H1 (cell line): Measurements from ENCODE around the gene TPP2. TPM values are rescaled to one million over a fixed set of nuclear protein-coding genes. Genes with fewer than 3 reads are reported as not detected.

ENCODE experiments used
- CTCF ChIA-PET: fragments of 300-600 bp; sonication (Branson Sonifier 250); formaldehyde crosslinking; loops from one replicate; lab custom pipeline; 2021; ENCODE audit not compliant: partially characterized antibody; lab: Charles Lee
- POLR2A ChIA-PET: fragments of 300-600 bp; sonication (Branson Sonifier 250); formaldehyde crosslinking; loops from one replicate; lab custom pipeline; 2021; ENCODE audit warnings: inconsistent platforms; ENCODE audit not compliant: partially characterized antibody; lab: Charles Lee
- DNase-seq, 2 experiments: peaks; one replicate each; pipeline versions ENCODE4 v3.0.0 to v3.0.0-alpha.2; 2010 to 2022; ENCODE audit warnings: low spot score in 2 of 2, low read depth in 1 of 2, mixed read lengths in 1 of 2
- FAIRE-seq: peaks from 2 replicates; lab custom pipeline; 2011; peaks lifted over from hg19 to GRCh38; lab: Jason Lieb, UNC
- H2AFZ ChIP-seq: 2 replicates; pipeline ENCODE4 v1.8.1; 2012; ENCODE audit warnings: low read length, inconsistent platforms
- H2AK5ac ChIP-seq: 2 replicates; pipeline ENCODE4 v1.6.1; 2013; ENCODE audit warnings: low read depth, low read length
- H2BK120ac ChIP-seq: replicated peaks from 2 replicates; pipeline ENCODE3; 2013; ENCODE audit warnings: low read depth, low read length, inconsistent platforms
- H2BK12ac ChIP-seq: 2 replicates; pipeline ENCODE4 v1.6.1; 2013; ENCODE audit warnings: low read depth, low read length
- H2BK15ac ChIP-seq: 2 replicates; pipeline ENCODE4 v1.6.1; 2013; ENCODE audit warnings: low read length
- H2BK20ac ChIP-seq: 2 replicates; pipeline ENCODE4 v1.6.1; 2013; ENCODE audit warnings: low read length
- H2BK5ac ChIP-seq: 2 replicates; pipeline ENCODE4 v1.6.1; 2013; ENCODE audit warnings: low read depth, low read length
- H3K14ac ChIP-seq: 2 replicates; pipeline ENCODE4 v1.6.1; 2013; ENCODE audit warnings: inconsistent platforms; ENCODE audit not compliant: insufficient read length
- H3K18ac ChIP-seq: 2 replicates; pipeline ENCODE4 v1.6.1; 2013; ENCODE audit warnings: low read length; ENCODE audit errors: extremely low read depth
- H3K23ac ChIP-seq: 2 replicates; pipeline ENCODE4 v1.6.1; 2013; ENCODE audit warnings: inconsistent platforms; ENCODE audit not compliant: insufficient read length
- H3K23me2 ChIP-seq: 2 replicates; pipeline ENCODE4 v1.6.1; 2013; ENCODE audit warnings: low read depth, low read length
- H3K27ac ChIP-seq: 2 replicates; pipeline ENCODE4 v1.6.1; 2011; ENCODE audit warnings: low read depth, low read length, inconsistent platforms
- H3K27me3 ChIP-seq, 4 experiments: replicated peaks in 1 of 4; 1 replicate in 1 of 4; 2 replicates in 3 of 4; pipeline versions ENCODE4 v1.6.1 to v1.8.1; 2011 to 2013; ENCODE audit warnings: low read length in 3 of 4, mild to moderate bottlenecking in 3 of 4, inconsistent platforms in 2 of 4, mixed read lengths in 2 of 4, moderate library complexity in 1 of 4; ENCODE audit not compliant: control insufficient read depth in 3 of 4, insufficient read depth in 3 of 4; ENCODE audit errors: extremely low read depth in 1 of 4
- H3K36me3 ChIP-seq, 4 experiments: 2 replicates each; pipeline versions ENCODE4 v1.6.1 to v1.8.1; 2011 to 2013; ENCODE audit warnings: mild to moderate bottlenecking in 4 of 4, low read length in 3 of 4, moderate library complexity in 2 of 4, control low read depth in 1 of 4, inconsistent platforms in 1 of 4; ENCODE audit not compliant: insufficient read depth in 4 of 4, control insufficient read depth in 2 of 4
- H3K4ac ChIP-seq: replicated peaks from 2 replicates; pipeline ENCODE3; 2013; ENCODE audit warnings: low read length, low read depth, mixed read lengths, inconsistent platforms; ENCODE audit not compliant: insufficient read length
- H3K4me1 ChIP-seq, 4 experiments: replicated peaks in 1 of 4; 1 replicate in 1 of 4; 2 replicates in 3 of 4; pipeline versions ENCODE4 v1.6.1 to v1.8.1; 2011 to 2013; ENCODE audit warnings: low read length in 3 of 4, inconsistent platforms in 2 of 4, mixed read lengths in 1 of 4; ENCODE audit not compliant: insufficient read depth in 4 of 4, control insufficient read depth in 3 of 4
- H3K4me2 ChIP-seq, 2 experiments: 2 replicates each; pipeline versions ENCODE4 v1.6.1 to v1.8.1; 2011 to 2013; ENCODE audit warnings: low read depth in 2 of 2, low read length in 2 of 2, control low read depth in 1 of 2, inconsistent platforms in 1 of 2, mild to moderate bottlenecking in 1 of 2; ENCODE audit not compliant: insufficient read depth in 1 of 2
- H3K4me3 ChIP-seq, 4 experiments: fragments of 200-600, 300-600 bp in 1 of 4; sonication (generic), shearing (Covaris generic), sonication (Bioruptor Twin) in 1 of 4; 2 replicates each; pipeline versions ENCODE4 v1.5.1 to v1.8.1; 2011 to 2016; ENCODE audit warnings: low read length in 4 of 4, low read depth in 3 of 4, control low read depth in 2 of 4, inconsistent platforms in 2 of 4, mild to moderate bottlenecking in 2 of 4, mixed read lengths in 1 of 4, moderate library complexity in 1 of 4; ENCODE audit not compliant: insufficient read depth in 2 of 4; ENCODE audit errors: extremely low read depth in 1 of 4
- H3K56ac ChIP-seq: replicated peaks from 2 replicates; pipeline ENCODE3; 2013; ENCODE audit warnings: low read depth, mild to moderate bottlenecking, mixed read lengths, low read length, inconsistent platforms; ENCODE audit not compliant: insufficient read length
- H3K79me1 ChIP-seq: 2 replicates; pipeline ENCODE4 v1.6.1; 2013; ENCODE audit warnings: low read depth, low read length, control low read depth
- H3K79me2 ChIP-seq, 2 experiments: 2 replicates each; pipeline versions ENCODE4 v1.6.1 to v1.8.1; 2012 to 2013; ENCODE audit warnings: low read length in 2 of 2, mild to moderate bottlenecking in 2 of 2, inconsistent platforms in 1 of 2; ENCODE audit not compliant: insufficient read depth in 2 of 2, control insufficient read depth in 1 of 2
- H3K9ac ChIP-seq, 4 experiments: replicated peaks in 1 of 4; 1 replicate in 1 of 4; 2 replicates in 3 of 4; pipeline versions ENCODE4 v1.6.1 to v1.8.1; 2011 to 2013; ENCODE audit warnings: low read depth in 3 of 4, low read length in 3 of 4, control low read depth in 2 of 4, mild to moderate bottlenecking in 2 of 4, moderate library complexity in 2 of 4, inconsistent platforms in 1 of 4; ENCODE audit errors: extremely low read depth in 1 of 4
- H3K9me3 ChIP-seq, 2 experiments: 2 replicates each; pipeline versions ENCODE4 v1.6.1 to v1.8.1; 2012 to 2013; ENCODE audit warnings: mild to moderate bottlenecking in 2 of 2, moderate library complexity in 2 of 2, control low read depth in 1 of 2, inconsistent platforms in 1 of 2, low read depth in 1 of 2, low read length in 1 of 2, mixed read lengths in 1 of 2; ENCODE audit not compliant: insufficient read depth in 2 of 2
- H4K20me1 ChIP-seq, 2 experiments: replicated peaks in 1 of 2; 2 replicates each; pipeline versions ENCODE3 to v1.8.1; 2011 to 2013; ENCODE audit warnings: inconsistent platforms in 2 of 2, low read length in 2 of 2, mild to moderate bottlenecking in 1 of 2; ENCODE audit not compliant: insufficient read depth in 2 of 2, control insufficient read depth in 1 of 2
- H4K5ac ChIP-seq: 2 replicates; pipeline ENCODE4 v1.6.1; 2013; ENCODE audit warnings: low read length, low read depth, mixed read lengths, inconsistent platforms; ENCODE audit not compliant: insufficient read length
- H4K8ac ChIP-seq: 2 replicates; pipeline ENCODE4 v1.8.0; 2013; ENCODE audit warnings: mild to moderate bottlenecking, moderate library complexity, low read length, inconsistent platforms; ENCODE audit not compliant: insufficient read depth; ENCODE audit errors: extremely low read depth
- H4K91ac ChIP-seq: replicated peaks from 2 replicates; pipeline ENCODE3; 2013; ENCODE audit warnings: low read length, mixed read lengths, inconsistent platforms; ENCODE audit not compliant: insufficient read length
- CBX5 ChIP-seq: fragments of 300-800, 300-1000 bp; sonication (generic); IDR thresholded peaks from 2 replicates; pipeline ENCODE4 v1.7.1; 2016; ENCODE audit warnings: antibody characterized with exemption, low read length, low read depth
- CEBPB ChIP-seq: IDR thresholded peaks from 2 replicates; pipeline ENCODE4 v1.6.1; 2012; ENCODE audit warnings: low read depth, low read length
- GTF2F1 ChIP-seq: IDR thresholded peaks from 2 replicates; pipeline ENCODE4 v1.6.1; 2012; ENCODE audit warnings: low read depth, low read length, improper control_type of control experiment, borderline replicate concordance
- KDM4A ChIP-seq: IDR thresholded peaks from one replicate; pipeline ENCODE4 v1.7.1; 2012; ENCODE audit warnings: low read depth, mild to moderate bottlenecking, moderate library complexity, low read length, inconsistent platforms; ENCODE audit not compliant: severe bottlenecking
- POLR2AphosphoS5 ChIP-seq: IDR thresholded peaks from 2 replicates; pipeline ENCODE4 v1.6.1; 2011; ENCODE audit warnings: low read depth, low read length
- RBBP5 ChIP-seq: IDR thresholded peaks from 2 replicates; pipeline ENCODE4 v1.7.1; 2012; ENCODE audit warnings: low read depth, mild to moderate bottlenecking, inconsistent platforms, low read length, moderate library complexity, borderline replicate concordance
- WGBS, 2 experiments: shearing (Covaris generic) in 1 of 2; methylation state at CpG; one replicate each; pipeline versions ENCODE4 v1.1.6 to v1.1.7; 2013 to 2015; ENCODE audit warnings: low lambda C conversion rate in 2 of 2, mixed read lengths in 2 of 2, inconsistent platforms in 1 of 2, low coverage in 1 of 2, missing lambda C conversion rate in 1 of 2; ENCODE audit not compliant: insufficient replicate concordance in 2 of 2, insufficient coverage in 1 of 2, insufficient read length in 1 of 2; ENCODE audit errors: extremely low coverage in 1 of 2, missing lambda C conversion rate in 1 of 2; 5-methylcytosine and 5-hydroxymethylcytosine counted together
- polyA plus RNA-seq, 7 experiments: library from polyadenylated mRNA; depleted of rRNA in 3 of 7; stranded (reverse) in 5 of 7; unstranded in 2 of 7; fragments of >200 nt in 5 of 7; fragments of 200-250 nt in 2 of 7; gene quantifications; 1 replicate in 5 of 7; 2 replicates in 1 of 7; 4 replicates in 1 of 7; pipeline versions ENCODE4 v1.2.1 to v1.2.3, GENCODE V29; 2011 to 2013; ENCODE audit warnings: missing spikeins in 2 of 7, mixed read lengths in 2 of 7
- total RNA-seq: library from RNA; stranded (reverse); fragmentation: NEBNext Ultra II Directional; extraction: Animal tissue kit (Norgen Biotek cat#: 25700); gene quantifications from 2 replicates; pipeline ENCODE4 v1.2.1, GENCODE V29; 2021

Gene TPP2
- total and polyA plus RNA-seq, 2 of the 8 experiments (the other 6 are each of a cell fraction or from before 2014, with no cell fraction given) = 15.9 to 85.7 TPM

DNA sequence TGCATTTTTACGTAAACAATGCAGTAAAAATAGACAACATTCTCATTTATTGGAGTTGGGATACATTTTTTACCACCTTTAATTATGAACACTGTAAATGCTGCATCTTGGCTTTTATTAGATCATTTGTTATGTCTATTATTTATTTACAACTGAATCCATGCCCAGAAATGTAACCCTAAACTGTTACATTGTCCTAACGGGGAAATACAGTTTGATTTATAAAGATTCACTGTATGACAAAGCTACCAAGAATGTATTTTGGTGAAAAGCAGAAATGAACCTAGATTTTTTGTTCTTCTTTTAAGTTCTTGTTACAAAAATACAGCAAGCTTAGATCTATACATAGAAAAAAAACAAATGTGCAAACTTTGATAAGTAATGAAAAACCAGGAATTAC, 97.0 kb downstream of the TPP2 start:
- no peak overlapping the region for H2BK12ac ChIP-seq
- FAIRE-seq = no peak
- 66% methylated on average over 2 of the region's 2 CpGs; no CpG with 5 or more reads in 1 of the 2 experiments for WGBS, 2 experiments
- no peak overlapping the region for H4K91ac ChIP-seq
- H3K23ac ChIP-seq = no peak overlapping the region
- POLR2A ChIA-PET = no interaction called here
- H3K36me3 ChIP-seq = no peaks in the 10 kb centered on the region
- no peak overlapping the region for H3K4me3 ChIP-seq
- no peak overlapping the region for H2BK15ac ChIP-seq
- H3K23me2 ChIP-seq = no peaks in the 10 kb centered on the region; the same call in 1 of the 2 replicates
- H3K14ac ChIP-seq = no peak overlapping the region
- no peak overlapping the region for H3K27ac ChIP-seq
- H3K79me1 ChIP-seq = no peaks in the 10 kb centered on the region
- H2AK5ac ChIP-seq = no peak overlapping the region
- H2AFZ ChIP-seq = no peak overlapping the region
- peaks cover 0 to 4% of the 10 kb centered on the region in 2 experiments; a peak in 1 of 4 replicates for H3K9me3 ChIP-seq
- H2BK120ac ChIP-seq = no peak overlapping the region
- H2BK5ac ChIP-seq = no peak overlapping the region
- H3K9ac ChIP-seq = no peak overlapping the region
- H4K5ac ChIP-seq = no peak overlapping the region
- no peak overlapping the region for H3K18ac ChIP-seq
- H3K56ac ChIP-seq = no peak overlapping the region
- DNase-seq = no peak
- H3K4me1 ChIP-seq = peaks cover 0 to 8% (median 4%) of the 10 kb centered on the region in 4 experiments; a peak in 5 of 7 replicates
- H3K79me2 ChIP-seq = no peaks in the 10 kb centered on the region
- no peaks in the 10 kb centered on the region for H4K20me1 ChIP-seq
- H4K8ac ChIP-seq = no peak overlapping the region
- H3K4me2 ChIP-seq = no peak overlapping the region
- CTCF ChIA-PET = interaction anchor here (0.7 to 1.0 kb wide), 3 partner anchors 31 to 138 kb away, joined by 3 to 4 read pairs (median 3); no protein-coding TSS in a partner anchor
- no peak overlapping the region for H2BK20ac ChIP-seq
- no peaks in the 10 kb centered on the region for H3K27me3 ChIP-seq
- H3K4ac ChIP-seq = no peak overlapping the region
- no peak for TF ChIP-seq RBBP5
- TF ChIP-seq GTF2F1 = no peak
- no peak for TF ChIP-seq KDM4A
- TF ChIP-seq POLR2AphosphoS5 = no peak
- TF ChIP-seq CEBPB = no peak
- TF ChIP-seq CBX5 = no peak
